Vagina (tissue), 2 donors: ENCODE results near the gene ZNF316.

Experiments
- POLR2A ChIP-seq, 2 donors: fragments of 450-650 bp; IDR thresholded peaks; one replicate each; pipeline ENCODE4 v1.6.1; 2017; ENCODE audit warnings: antibody characterized with exemption in 2 of 2, mild to moderate bottlenecking in 2 of 2, moderate library complexity in 2 of 2
- POLR2AphosphoS5 ChIP-seq, 2 donors: sonication (generic); formaldehyde crosslinking; IDR thresholded peaks; one replicate each; pipeline ENCODE4 v1.9.0; 2017; ENCODE audit warnings: antibody characterized with exemption in 2 of 2, mild to moderate bottlenecking in 2 of 2, low read depth in 1 of 2; ENCODE audit not compliant: insufficient read depth in 1 of 2
- TF ChIP-seq, protein P1 (sequence below), 3 experiments: fragments of 450-650 bp in 2 of 3; fragments of 200-600 bp in 1 of 3; sonication (generic) in 1 of 3; IDR thresholded peaks; one replicate each; pipeline ENCODE4 v1.5.1; 2017 to 2019; ENCODE audit warnings: antibody characterized with exemption in 3 of 3, mild to moderate bottlenecking in 2 of 3, moderate library complexity in 2 of 3

DNA sequence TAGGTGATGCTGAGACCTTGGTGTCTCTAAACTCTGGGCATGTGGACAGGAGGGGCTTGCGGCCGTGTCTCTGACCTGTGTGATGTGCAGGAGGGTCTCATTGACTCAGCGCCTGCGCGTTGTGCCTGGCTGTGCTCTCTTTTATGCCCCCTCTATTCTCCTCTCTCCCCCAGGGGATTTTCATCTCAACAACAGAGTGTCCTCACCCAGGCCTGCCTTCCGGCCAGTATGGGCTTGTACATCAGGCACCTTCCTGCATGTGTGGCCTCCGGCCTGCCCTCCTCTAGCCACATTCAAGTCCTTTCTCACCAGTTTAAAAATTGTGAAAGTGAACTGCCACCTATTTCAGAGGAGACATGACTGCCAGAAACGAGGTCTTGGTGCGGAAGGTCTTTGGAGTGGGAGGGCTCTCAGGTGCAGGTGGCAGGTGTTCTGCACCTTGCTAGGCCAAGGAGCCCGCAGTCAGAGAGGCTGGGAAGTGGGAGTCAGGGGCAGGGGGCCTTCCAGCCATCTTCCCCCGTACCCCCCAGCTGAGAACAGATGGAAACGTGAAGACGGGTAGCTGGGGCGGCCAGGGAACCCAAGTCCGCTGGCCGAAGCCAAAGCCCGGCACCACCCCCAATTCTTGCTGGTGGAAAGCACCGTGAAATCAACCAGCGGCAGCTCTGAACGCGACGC is 47.8 kb upstream of the ZNF316 start:
- TF ChIP-seq, protein P1, sequence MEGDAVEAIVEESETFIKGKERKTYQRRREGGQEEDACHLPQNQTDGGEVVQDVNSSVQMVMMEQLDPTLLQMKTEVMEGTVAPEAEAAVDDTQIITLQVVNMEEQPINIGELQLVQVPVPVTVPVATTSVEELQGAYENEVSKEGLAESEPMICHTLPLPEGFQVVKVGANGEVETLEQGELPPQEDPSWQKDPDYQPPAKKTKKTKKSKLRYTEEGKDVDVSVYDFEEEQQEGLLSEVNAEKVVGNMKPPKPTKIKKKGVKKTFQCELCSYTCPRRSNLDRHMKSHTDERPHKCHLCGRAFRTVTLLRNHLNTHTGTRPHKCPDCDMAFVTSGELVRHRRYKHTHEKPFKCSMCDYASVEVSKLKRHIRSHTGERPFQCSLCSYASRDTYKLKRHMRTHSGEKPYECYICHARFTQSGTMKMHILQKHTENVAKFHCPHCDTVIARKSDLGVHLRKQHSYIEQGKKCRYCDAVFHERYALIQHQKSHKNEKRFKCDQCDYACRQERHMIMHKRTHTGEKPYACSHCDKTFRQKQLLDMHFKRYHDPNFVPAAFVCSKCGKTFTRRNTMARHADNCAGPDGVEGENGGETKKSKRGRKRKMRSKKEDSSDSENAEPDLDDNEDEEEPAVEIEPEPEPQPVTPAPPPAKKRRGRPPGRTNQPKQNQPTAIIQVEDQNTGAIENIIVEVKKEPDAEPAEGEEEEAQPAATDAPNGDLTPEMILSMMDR (IDR thresholded peaks at IDR 0.05): no peak
- TF ChIP-seq POLR2A (IDR thresholded peaks at IDR 0.05) (no peak), POLR2AphosphoS5 (IDR thresholded peaks at IDR 0.05; ENCODE audit: insufficient read depth in 1 of 2, low read depth in 1 of 2) (no peak)
